Measurements from ENCODE around the gene SLC25A5.

DNA sequence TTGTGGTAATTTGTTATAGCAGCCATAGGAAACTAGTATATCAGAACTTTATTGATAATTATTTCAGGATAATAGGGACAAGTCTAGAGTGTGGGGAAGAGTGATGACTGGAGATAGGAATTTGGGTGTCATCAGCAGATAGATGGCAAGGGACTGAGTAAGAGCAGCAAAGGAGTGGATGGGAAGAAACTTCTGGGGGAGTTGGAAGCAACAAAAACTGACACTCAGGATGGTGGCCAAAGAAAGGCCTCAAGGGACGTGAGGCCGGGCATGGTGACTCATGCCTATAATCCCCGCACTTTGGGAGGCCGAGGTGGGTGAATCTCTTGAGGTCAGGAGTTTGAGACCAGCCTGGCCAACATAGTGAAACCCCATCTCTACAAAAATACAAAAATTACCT lies 9.1 kb upstream of the SLC25A5 start:
- TF ChIP-seq EZH2 (IDR thresholded peaks at IDR 0.05) (no peak), POLR2A (IDR thresholded peaks at IDR 0.05; ENCODE audit: borderline replicate concordance, extremely low read depth, insufficient read depth, insufficient read length) (no peak), ZNF274 (IDR thresholded peaks at IDR 0.05; ENCODE audit: low read depth, low read length) (no peak), POLR2AphosphoS5 (IDR thresholded peaks at IDR 0.05; ENCODE audit: low read depth, low read length) (no peak), SIN3A (IDR thresholded peaks at IDR 0.05; ENCODE audit: low read depth) (no peak), EZH2phosphoT487 (IDR thresholded peaks at IDR 0.05; ENCODE audit: borderline replicate concordance) (no peak), SRF (IDR thresholded peaks at IDR 0.05; ENCODE audit: low read depth) (no peak), CEBPB (IDR thresholded peaks at IDR 0.05; ENCODE audit: low read depth) (no peak), FOSL1 (IDR thresholded peaks at IDR 0.05; ENCODE audit: low read depth) (no peak)
- TF ChIP-seq, protein P1, sequence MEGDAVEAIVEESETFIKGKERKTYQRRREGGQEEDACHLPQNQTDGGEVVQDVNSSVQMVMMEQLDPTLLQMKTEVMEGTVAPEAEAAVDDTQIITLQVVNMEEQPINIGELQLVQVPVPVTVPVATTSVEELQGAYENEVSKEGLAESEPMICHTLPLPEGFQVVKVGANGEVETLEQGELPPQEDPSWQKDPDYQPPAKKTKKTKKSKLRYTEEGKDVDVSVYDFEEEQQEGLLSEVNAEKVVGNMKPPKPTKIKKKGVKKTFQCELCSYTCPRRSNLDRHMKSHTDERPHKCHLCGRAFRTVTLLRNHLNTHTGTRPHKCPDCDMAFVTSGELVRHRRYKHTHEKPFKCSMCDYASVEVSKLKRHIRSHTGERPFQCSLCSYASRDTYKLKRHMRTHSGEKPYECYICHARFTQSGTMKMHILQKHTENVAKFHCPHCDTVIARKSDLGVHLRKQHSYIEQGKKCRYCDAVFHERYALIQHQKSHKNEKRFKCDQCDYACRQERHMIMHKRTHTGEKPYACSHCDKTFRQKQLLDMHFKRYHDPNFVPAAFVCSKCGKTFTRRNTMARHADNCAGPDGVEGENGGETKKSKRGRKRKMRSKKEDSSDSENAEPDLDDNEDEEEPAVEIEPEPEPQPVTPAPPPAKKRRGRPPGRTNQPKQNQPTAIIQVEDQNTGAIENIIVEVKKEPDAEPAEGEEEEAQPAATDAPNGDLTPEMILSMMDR (IDR thresholded peaks at IDR 0.05 in 2 of 3, conservative IDR thresholded peaks at IDR 0.05 in 1 of 3; ENCODE audit: borderline replicate concordance in 1 of 3, insufficient read depth in 1 of 3, low read depth in 2 of 3, low read length in 2 of 3): no peak
- TF ChIP-seq, protein P2, sequence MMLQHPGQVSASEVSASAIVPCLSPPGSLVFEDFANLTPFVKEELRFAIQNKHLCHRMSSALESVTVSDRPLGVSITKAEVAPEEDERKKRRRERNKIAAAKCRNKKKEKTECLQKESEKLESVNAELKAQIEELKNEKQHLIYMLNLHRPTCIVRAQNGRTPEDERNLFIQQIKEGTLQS (IDR thresholded peaks at IDR 0.05): no peak
- TF ChIP-seq, protein P3, sequence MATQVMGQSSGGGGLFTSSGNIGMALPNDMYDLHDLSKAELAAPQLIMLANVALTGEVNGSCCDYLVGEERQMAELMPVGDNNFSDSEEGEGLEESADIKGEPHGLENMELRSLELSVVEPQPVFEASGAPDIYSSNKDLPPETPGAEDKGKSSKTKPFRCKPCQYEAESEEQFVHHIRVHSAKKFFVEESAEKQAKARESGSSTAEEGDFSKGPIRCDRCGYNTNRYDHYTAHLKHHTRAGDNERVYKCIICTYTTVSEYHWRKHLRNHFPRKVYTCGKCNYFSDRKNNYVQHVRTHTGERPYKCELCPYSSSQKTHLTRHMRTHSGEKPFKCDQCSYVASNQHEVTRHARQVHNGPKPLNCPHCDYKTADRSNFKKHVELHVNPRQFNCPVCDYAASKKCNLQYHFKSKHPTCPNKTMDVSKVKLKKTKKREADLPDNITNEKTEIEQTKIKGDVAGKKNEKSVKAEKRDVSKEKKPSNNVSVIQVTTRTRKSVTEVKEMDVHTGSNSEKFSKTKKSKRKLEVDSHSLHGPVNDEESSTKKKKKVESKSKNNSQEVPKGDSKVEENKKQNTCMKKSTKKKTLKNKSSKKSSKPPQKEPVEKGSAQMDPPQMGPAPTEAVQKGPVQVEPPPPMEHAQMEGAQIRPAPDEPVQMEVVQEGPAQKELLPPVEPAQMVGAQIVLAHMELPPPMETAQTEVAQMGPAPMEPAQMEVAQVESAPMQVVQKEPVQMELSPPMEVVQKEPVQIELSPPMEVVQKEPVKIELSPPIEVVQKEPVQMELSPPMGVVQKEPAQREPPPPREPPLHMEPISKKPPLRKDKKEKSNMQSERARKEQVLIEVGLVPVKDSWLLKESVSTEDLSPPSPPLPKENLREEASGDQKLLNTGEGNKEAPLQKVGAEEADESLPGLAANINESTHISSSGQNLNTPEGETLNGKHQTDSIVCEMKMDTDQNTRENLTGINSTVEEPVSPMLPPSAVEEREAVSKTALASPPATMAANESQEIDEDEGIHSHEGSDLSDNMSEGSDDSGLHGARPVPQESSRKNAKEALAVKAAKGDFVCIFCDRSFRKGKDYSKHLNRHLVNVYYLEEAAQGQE (IDR thresholded peaks at IDR 0.05; ENCODE audit: low read depth): no peak
- TF ChIP-seq, protein P4, sequence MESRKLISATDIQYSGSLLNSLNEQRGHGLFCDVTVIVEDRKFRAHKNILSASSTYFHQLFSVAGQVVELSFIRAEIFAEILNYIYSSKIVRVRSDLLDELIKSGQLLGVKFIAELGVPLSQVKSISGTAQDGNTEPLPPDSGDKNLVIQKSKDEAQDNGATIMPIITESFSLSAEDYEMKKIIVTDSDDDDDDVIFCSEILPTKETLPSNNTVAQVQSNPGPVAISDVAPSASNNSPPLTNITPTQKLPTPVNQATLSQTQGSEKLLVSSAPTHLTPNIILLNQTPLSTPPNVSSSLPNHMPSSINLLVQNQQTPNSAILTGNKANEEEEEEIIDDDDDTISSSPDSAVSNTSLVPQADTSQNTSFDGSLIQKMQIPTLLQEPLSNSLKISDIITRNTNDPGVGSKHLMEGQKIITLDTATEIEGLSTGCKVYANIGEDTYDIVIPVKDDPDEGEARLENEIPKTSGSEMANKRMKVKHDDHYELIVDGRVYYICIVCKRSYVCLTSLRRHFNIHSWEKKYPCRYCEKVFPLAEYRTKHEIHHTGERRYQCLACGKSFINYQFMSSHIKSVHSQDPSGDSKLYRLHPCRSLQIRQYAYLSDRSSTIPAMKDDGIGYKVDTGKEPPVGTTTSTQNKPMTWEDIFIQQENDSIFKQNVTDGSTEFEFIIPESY (IDR thresholded peaks at IDR 0.05; ENCODE audit: extremely low read depth, insufficient replicate concordance, low read length): no peak
